HG03066 (cell line): Measurements from ENCODE around the gene GTPBP10.

Experiments
- ATAC-seq: cut with Tn5 transposase; IDR thresholded peaks from one replicate; pipeline ENCODE4 v1.9.1; 2021; ENCODE audit warnings: low read depth; ENCODE audit not compliant: unreplicated experiment

The GTPBP10 gene

DNA sequence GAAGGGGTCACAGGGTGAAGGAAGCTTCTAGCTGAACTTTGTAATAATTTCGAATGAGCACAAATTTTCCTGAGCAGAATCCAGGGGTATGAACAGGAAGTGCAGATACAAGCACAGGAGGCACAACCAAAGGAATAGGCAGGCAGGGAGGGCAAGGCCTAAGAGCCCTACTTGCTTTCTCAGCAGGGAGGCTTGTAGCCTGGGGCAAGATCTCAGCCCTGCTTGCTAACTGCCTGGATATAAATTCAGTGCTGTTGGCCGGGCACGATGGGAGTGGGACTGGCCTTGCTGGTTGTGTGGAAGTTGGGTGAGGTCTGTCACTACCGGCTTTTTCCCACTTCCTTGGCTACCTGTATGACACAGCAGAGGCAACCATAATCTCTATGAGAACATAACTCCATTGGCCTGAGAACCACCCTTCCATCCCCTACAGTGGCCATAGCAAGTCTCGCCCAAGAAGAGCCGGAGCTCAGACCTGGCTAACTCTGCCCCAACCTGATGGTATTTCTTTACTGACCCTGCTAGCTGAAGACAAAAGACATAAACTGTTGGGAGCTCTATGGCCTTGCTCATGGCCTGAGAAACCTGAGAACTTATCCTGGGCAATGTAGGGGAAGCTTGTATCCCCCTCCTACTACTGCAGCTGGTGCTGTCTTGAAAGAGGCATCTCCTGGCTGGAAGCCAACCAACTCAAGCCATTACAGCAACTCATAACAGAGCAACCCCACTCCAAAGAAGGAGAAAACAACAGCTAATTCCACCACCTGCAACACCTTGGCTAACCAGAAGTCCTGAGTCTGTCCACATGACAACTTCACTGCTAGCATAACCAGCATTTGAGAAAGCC is 84.3 kb downstream of the GTPBP10 start:
- no peak for ATAC-seq

DNA sequence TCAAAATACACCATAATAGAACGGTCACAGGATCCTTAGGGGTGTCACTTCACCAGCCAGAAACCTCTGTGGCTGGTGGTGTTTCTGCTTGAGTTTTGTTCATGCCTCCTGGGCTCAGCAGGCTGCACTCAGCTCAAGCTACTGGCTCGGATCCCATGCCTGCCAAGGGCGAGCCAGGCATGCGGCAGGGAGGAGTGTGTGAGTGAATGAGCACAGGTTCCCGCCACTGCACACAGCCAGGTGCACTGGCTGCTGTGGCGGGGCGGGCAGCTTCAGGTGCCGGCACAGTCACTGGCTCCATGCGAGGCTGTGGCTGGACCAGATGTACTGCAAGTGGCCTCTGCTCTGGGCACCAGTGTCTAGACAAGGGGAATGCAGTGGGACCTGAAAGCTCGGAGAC is 86.2 kb downstream of the GTPBP10 start:
- no peak for ATAC-seq

DNA sequence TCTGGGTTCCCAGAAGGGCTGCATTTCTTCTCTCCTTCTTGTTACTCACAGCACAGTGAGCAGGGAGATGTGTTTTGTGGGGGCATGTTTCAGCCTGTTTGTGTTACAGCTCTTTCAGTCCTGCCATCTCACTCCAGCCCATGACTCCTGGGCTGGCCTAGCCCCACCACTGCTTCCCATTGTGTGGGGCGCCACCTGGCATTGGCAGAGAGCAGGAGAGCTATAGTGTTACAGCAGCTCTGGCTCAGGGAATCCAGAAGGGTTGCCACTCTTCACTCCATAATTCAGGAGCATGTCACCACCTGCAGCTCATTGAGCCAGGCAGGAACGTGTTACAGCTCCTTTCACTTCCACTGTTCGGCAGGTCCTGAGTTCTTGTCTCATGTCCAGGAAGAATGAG is 86.7 kb downstream of the GTPBP10 start:
- ATAC-seq = no peak
